Activated CD4-positive, alpha-beta T cell treated with anti-CD3 and anti-CD28 coated beads, Interleukin-2, amount 50 U/mL, for 4 hours (primary cell): ENCODE results near the gene TCF7L2.

Experiments
- DNase-seq, 2 experiments: peaks; one replicate each; pipeline ENCODE4 v3.0.0-alpha.2; 2020

TCF7L2 gene

GRCh38 chr10:112949875-112950507, at the start of gene TCF7L2:
Gene TCF7L2, plus strand, starts transcription at chr10:112950247. Its CDS starts 510 bp downstream, at chr10:112950757.
- peak; percentile 47 for DNase-seq

GRCh38 chr10:112902730-112903129, 47.3 kb upstream of the TCF7L2 start:
- DNase-seq = no peak

- no peak for DNase-seq
These were observed 46.0 kb upstream of the TCF7L2 start for GRCh38 chr10:112904000-112904399.

- DNase-seq = no peak
These were observed 43.1 kb upstream of the TCF7L2 start for GRCh38 chr10:112906945-112907344.

- no peak for DNase-seq
These were observed 42.2 kb upstream of the TCF7L2 start for GRCh38 chr10:112907893-112908292.

GRCh38 chr10:112911206-112911605, 38.8 kb upstream of the TCF7L2 start:
- DNase-seq = no peak

GRCh38 chr10:112912410-112912928, 37.6 kb upstream of the TCF7L2 start:
- DNase-seq = no peak

GRCh38 chr10:112913255-112913654, 36.8 kb upstream of the TCF7L2 start:
- no peak for DNase-seq

GRCh38 chr10:112913661-112914287, 36.3 kb upstream of the TCF7L2 start:
- DNase-seq = no peak

- no peak for DNase-seq
These were observed 35.6 kb upstream of the TCF7L2 start for GRCh38 chr10:112914288-112914952.

- DNase-seq = no peak
These were observed 34.2 kb upstream of the TCF7L2 start for GRCh38 chr10:112915590-112916572.

GRCh38 chr10:112917681-112918080, 32.4 kb upstream of the TCF7L2 start:
- DNase-seq = no peak

GRCh38 chr10:112918771-112919170, 31.3 kb upstream of the TCF7L2 start:
- no peak for DNase-seq

GRCh38 chr10:112919721-112920120, 30.3 kb upstream of the TCF7L2 start:
- no peak for DNase-seq

GRCh38 chr10:112926906-112927688, 22.9 kb upstream of the TCF7L2 start:
- DNase-seq = no peak

- DNase-seq = no peak
These were observed 22.1 kb upstream of the TCF7L2 start for GRCh38 chr10:112927980-112928379.

- no peak for DNase-seq
These were observed 17.4 kb upstream of the TCF7L2 start for GRCh38 chr10:112932658-112933057.

- no peak for DNase-seq
These were observed 15.9 kb upstream of the TCF7L2 start for GRCh38 chr10:112934193-112934592.

GRCh38 chr10:112938808-112939482, 11.1 kb upstream of the TCF7L2 start:
- DNase-seq = no peak

GRCh38 chr10:112945811-112946210, 4.2 kb upstream of the TCF7L2 start:
- no peak for DNase-seq

- no peak for DNase-seq
These were observed 3.4 kb upstream of the TCF7L2 start for GRCh38 chr10:112946649-112947048.
